Activated CD4-positive, alpha-beta T cell treated with anti-CD3 and anti-CD28 coated beads, Interleukin-2, Interleukin-6, amounts not matched to agents 100 ng/mL and 50 ng/mL, durations not matched to agents 16 hours and 8 hours (primary cell): ENCODE data around the gene KLHL13.
"Not testable (repeated sequence)": the region's sequence is repeated elsewhere in the genome, so short reads cannot be mapped to it uniquely, and the experiment has no call there.

Source experiments
- DNase-seq: peaks from one replicate; pipeline ENCODE4 v3.0.0-alpha.2; 2020

Gene KLHL13

DNA sequence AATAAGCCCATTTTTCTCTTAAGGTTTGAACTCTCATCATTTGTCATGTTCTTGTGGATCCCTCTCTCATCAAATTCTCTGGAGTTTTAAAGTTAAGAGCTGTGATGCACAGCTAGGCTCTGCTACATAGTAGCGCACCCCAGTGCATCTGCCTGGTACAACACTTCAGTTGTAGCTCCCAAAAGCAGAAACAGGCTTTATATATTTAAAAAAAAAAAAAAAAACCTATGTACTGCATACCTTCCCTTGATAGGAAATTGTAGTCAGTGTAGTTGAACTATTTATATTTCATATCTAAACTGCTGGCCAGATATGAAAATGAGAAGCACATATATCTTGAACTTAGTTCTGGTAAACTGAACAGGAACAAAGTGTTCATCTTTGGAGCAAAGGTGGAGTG, 131.4 kb downstream of the KLHL13 start:
- DNase-seq: no peak

DNA sequence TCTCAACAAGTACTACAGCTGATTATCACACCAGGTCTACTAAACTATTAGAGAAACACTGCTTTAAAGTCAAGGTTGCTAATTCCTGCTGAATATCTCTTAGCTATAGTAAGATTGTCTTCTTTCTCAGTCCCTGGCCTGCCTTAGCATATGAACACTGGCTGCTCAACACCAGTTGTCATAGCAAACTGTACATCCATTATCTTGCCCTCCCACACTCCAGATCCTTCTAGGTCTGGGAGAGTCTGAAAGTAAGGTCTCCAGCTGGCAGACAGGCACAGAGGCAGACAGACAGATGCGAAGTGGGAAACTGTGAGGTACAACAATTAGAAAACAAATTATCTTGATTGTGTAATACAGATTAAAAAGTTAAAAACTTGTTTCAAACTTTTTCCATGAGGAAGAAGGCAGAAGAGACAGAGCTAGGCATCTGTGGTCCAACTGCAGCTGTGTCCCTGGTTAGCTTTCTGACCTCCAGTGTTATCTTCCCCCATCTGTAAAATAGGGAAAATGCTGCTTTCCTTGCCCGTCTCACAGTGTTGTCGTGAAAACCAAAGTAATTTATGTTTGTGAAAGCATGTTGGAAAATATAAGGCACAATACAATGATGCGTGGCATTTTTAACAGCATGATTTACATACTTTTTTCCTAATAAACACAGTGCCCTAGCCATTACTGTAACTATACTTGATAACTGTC, 133.8 kb downstream of the KLHL13 start:
- DNase-seq: no peak

DNA sequence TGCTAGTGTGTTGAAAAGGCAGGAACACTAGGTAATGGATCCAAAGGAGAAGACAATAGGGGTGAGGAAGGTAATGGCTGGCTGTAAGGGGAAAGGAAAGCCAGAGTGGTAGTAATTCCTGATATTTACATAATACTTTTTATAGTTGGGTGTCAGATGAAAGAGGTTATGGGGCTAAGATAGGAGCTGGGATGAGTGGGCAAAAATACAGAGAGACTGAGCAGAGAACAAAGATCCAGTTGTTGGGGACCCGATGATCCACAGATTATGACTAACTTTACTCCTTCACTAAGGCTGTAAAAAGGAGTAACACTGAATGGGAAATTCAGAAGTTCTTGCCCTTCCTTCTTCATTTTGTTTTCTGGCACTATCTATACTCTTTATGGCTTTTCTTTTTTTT, 138.2 kb downstream of the KLHL13 start:
- DNase-seq: no peak

DNA sequence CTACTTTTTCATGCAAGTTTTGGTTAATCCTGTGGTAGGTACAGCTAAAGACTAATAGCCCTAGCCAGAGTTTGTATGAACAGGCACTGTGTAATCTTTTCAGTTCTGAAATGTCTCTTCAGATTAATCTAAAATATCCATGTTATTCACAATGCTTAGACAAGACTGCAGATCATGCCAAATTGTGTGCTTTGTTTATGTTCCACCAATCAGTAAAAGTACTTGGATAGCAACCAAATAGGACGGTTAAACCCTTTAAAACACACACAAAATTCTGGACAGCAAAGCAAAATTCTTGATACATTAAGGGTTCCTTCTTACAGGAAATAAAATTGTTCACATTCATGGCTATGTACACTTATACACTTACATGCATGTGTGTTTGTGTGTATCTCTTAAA, 139.1 kb downstream of the KLHL13 start:
- DNase-seq: no peak

DNA sequence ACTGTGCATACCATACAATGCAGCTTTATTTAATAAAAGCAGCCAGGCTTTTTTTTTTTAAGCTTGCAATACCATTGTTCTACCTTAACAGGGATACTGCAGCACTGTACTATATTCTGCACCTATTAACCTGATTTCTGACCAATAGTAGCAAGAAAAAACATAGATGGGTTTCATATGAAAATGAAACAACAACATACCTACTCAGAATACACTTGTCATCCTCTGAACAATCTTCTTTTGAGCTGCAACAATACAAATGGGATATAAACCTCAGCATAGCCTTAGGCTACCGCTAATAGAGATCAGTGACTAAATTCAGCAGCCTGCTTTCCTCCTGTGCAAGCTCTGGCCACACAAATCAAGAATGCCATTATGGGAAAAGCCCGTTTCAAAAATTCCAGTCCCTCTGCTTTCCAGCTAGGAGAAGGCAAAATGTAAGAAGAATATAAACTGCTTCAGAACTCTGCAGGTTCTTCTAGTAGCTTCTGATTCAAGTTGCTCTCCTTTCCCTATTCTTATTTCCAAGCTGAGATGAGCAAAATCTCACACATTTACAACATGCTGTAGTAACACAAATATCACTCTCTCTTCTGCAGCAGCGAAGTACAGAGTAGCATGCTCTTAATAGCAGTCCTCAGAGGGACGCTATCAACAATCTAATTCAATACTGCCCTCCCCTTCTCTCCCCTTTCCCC, 143.4 kb downstream of the KLHL13 start:
- DNase-seq: no peak

DNA sequence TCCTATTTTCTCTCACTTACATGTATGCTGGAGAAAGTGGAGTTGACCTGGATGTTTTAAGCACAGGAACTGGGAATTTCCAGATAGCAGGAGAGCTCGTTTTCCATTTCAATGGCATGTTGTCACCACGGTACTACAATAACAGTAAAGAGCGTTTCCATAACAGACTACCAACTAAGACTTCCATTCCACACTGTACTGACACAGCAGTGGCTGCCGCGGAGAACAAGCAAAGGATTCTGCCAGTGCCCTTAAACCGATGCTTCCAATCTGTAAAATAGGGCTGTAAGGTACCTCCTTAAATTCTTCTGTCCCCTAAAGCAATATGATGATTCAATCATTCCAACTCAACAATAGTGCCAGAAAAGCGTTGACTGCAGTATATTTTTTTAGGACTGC, 143.9 kb downstream of the KLHL13 start:
- DNase-seq: no peak

DNA sequence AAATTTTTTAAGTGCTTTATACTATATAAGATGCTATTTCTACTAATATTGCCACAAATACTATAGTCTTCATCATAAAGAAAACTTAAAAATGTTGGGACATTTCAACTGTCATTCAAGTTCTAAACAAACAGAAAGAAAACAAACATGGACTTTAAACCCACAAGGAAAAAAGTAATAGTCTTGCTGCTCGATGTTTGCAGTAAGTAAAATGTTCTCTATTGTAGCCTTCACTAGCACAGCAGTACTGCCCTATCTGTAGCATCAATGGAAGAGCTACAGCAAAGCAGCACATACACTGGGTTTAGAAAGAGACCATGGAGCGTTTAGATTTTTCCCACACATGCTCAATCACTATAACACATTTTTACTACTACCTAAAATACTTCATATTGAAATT, 146.8 kb downstream of the KLHL13 start:
- no peak for DNase-seq

DNA sequence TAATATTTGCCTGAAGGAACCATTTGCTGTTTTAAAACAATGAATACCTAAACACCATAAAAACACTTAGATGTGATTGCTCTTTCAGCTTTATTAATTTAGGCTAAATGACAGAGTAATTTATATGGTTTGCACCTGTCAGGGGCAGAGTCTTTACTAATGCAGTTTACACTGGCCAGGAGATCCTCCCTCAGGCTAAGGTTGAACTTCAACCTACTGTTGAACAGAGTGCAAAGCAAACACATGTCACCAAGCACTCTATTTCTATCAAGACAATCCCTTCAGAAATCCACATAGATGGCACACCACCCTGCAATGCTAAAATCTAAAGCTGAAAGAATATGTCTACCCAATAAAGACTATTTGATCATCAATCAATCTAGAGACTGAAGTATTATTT, 147.3 kb downstream of the KLHL13 start:
- no peak for DNase-seq

DNA sequence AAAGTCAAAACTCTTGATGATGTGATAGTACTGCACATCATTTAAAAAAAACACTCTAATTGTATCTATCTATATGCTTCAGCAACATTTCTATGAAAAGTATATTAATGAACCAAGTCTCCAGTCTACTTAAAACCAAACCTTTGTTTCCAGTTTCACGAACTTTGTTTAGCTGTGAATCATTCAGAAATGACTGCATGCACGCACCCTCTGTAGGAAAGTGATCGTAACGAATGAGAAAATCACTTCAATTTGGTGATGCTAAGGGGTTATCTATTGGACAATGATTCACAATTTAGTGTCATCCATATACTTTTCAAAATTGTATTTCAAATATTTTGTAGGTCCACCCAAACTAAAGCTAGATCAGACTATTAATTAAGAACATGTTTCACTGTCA, 157.6 kb downstream of the KLHL13 start:
- no peak for DNase-seq

DNA sequence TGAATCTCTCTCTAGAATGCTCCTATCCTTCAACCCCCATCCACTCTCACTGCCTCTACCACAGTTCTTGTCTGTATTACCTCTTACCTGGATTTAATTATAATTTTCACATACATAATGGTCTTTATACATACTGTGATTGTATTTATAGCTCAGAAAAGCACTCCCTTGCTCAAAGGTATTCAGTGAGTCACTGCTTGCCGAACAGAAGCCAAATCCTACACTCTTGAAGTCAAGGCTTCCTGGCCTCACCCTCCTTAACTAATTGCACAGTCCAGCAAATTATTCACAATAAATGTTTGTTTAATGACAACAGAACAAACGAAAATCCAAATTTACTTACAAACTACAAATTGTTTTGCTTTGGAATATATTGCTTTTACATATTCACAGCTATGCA, 159.5 kb downstream of the KLHL13 start:
- DNase-seq: no peak

DNA sequence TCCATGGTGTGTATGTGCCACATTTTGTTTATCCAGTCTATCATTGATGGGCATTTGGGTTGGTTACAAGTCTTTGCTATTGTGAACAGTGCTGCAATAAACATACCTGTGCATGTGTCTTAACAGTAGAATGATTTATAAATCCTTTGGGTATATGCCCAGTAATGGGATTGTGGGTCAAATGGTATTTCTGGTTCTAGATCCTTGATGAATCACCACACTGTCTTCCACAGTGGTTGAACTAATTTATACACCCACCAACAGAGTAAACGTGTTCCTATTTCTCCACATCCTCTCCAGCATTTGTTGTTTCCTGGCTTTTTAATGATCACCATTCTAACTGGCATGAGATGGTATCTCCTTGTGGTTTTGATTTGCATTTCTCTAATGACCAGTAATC, 177.3 kb downstream of the KLHL13 start:
- DNase-seq: not testable (repeated sequence)

DNA sequence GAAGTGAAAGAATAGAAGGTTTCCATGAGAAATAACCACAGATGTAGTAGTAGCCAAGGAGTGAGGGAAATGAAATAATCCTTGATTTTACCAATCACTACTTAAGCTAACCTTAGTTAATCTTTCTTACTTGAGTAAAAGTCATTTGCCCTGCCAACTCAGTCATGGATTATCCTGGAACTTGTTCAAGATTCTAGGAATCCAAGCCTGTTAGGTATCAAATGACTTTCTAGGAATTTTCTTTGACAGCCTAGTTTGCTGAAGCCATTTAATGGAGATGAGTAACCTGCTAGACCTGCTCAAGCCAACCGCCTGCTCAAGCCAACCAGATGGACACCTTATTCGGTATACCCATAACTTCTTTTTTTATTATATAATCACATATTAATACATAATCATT, 180.5 kb downstream of the KLHL13 start:
- no peak for DNase-seq

DNA sequence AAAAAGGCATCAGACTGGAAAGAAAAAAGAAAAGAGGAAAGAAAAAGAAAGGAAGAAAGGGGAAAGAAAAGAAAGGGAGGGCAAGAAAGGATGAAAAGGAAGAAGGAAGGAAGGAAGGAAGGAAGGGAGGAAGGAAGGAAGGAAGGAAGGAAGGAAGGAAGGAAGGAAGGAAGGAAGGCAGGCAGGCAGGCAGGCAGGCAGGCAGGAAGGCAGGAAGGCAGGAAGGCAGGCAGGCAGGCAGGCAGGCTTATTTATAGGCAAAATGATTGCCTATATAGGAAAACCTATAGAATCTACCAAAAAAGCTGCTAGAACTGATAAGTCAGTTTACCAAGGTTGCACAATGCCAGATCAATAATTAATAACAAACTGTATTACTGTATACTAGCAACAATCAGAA, 186.5 kb downstream of the KLHL13 start:
- DNase-seq: not testable (repeated sequence)

DNA sequence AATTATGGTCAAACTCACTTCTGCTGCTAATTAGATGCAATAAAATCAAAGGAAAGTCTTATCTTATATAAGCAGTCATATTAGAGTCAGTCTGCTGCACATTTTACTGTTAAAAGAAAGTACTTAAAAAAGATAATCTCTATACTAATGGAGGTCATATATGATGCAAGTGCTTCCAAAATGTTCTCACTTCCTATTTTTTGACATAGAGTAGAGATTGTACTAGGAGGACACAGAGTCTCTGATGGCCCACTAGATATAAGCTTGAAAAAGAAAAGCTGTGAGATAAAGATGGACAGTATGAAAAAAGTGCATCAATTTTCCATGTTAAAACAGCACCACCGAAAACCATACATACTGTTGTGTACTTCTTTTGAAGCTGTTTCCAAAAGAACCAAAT, 196.9 kb downstream of the KLHL13 start:
- DNase-seq: no peak

DNA sequence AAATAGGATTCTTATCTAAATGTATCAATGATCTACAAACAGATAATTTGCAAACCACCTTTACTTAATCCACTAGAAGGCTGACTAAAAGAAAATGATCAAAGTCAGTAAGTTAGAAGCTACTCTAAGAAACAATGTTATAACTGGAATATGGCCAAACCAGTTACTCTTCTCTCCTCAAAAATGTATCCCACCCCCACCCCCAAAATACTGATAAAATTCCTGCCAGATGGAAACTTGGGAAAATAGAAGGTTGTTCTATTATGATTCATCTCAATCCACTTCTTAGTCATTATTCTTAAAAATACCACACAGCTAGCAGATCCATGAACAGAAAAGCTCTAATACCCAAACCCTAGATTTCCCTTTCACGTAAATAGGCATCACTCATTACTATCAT, 206.4 kb downstream of the KLHL13 start:
- no peak for DNase-seq

DNA sequence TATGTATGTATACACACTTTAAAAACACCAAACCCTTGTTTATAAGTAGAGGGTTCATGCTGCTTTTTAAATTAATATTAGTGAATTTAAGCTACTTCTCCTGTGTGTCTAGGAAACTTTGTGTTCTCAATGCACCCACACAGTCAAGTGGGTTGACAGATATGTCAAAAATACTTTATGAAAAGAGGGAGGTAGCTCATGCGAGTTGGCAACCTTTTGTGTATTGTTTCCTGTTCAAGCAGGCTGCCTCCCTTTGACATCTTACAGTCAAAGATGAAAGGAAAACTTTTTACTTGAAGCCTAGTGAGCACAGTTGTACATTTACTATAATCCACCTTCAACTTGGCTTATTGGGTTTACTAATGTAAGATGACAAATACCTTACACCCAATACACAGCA, 218.4 kb downstream of the KLHL13 start:
- DNase-seq: no peak

DNA sequence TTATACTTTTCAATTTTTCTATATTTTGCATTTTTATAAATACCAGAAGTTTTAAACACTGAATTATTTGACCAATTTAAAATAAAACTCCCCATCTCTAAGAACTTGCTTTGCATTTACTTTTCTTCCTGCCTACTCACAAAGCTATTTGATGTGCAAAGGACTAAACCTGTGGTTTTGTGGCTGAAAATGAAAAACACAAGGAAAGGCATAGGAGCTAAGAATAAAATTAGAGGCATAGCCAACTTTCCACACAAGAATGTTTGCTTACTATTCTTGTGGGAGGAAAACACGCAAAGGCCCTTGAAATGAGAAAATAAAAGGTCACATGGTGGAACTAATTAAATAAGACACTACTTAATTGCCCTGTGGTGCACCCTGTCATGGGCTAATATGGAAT, 221.2 kb downstream of the KLHL13 start:
- no peak for DNase-seq

DNA sequence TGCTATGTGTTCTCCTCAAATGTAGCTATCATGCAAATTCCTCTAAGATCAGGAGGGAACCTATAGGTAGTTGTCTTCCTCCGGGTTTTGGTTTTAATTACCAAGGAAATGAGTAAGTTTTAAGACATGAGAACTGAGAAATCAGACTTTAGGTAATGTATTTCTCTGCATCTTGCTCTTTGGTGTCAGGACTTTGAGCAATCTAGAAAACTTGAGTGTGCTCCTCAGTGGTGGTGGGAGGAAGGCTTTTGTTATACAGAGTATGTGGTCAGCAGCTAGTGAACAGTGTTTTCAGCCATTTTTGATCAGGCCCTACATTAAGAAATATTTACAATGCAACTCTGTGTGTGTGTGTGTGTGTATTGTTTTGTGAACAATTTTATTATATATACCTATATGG, 224.1 kb downstream of the KLHL13 start:
- no peak for DNase-seq

DNA sequence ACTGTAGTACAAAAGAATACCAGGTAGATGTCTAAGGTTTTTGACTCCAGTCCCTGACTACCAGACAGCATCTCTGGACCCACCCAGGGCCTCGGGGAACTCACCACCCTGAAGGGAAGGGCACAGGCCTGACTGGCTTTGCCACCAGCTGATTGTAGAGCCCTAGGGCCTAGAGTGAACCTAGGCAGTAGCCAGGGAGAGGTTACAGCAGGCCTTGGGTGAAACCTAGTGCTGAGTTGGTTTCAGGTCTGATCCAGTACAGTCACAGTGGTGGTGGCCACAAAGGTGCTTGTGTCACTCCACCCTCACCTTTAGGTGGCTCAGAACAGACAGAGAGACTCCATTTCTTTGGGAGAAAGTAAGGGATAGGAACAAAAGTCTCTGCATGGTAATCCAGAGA, 244.8 kb downstream of the KLHL13 start:
- DNase-seq: no peak

DNA sequence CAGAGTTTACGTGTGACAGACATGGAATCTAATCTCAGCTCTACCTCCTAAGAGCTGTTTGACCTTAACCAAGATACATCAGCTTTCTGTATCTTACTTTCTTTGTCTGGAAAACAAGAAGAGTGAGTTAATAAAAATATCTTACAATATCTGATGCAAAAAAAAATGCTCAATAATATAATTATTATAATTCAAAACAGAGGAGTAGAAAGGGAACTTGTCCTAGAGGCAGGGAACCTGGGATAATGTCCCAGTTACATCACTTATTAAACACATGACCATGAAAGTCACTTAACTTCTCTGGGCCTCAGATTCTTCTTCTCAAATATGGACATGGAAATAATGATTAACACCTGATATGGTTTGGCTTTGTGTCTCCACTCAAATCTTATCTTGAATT, 256.1 kb downstream of the KLHL13 start:
- DNase-seq: no peak

DNA sequence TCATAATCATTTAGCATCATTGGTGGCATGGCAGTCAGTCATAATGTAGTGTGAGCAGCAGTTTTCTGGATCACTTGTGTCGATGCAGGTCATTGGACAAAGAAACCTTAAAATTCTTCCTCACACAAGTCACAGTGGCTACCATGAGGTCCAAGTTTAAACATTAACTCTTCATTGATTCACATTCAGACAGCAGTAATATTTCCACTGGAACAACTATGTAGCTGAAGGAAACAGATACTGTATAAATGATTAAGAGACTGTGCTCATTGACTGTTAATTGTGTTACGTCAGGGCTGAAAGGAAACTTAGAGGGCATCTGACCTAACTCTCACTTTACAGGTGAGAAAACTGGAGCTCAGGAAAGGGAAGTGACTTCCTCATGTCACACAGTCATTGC, 261.8 kb downstream of the KLHL13 start:
- no peak for DNase-seq

DNA sequence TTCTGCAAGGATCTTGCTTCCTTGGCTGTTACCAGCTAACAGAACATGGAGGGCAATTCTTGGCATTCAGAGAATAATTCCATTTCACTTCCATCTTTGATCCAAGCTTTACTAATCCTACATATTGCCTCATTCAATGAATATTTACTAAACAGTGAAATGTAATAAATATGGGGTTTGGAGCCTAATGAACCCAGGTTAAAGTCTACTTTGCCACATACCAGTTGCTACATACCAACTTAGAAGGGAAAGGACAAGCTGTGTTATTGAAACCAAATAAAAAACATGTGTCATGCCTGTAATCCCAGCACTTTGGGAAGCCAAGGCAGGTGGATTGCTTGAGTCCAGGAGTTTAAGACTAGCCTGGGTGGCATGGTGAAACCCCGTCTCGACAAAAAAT, 265.6 kb downstream of the KLHL13 start:
- no peak for DNase-seq
